HCT116 (cell line): ENCODE measurements around the gene FGF6. TPM values are rescaled to one million over a fixed set of nuclear protein-coding genes. Genes with fewer than 3 reads are reported as not detected.

ENCODE experiments used
- ATAC-seq: fragments of 200-7000 bp; cut with Tn5 transposase; 2 replicates; pipeline ENCODE4 v1.9.1; 2020; ENCODE audit warnings: mild to moderate bottlenecking, moderate library complexity
- BruUV-seq: library from RNA; stranded (reverse); fragments of 400-500 nt; replicated peaks from 2 replicates; lab custom pipeline; 2021; lab: Mats Ljungman, UMichigan
- CTCF ChIA-PET: fragments of 300-600 bp; sonication (Branson Sonifier 250); formaldehyde crosslinking; loops from one replicate; lab custom pipeline; 2021; ENCODE audit warnings: antibody characterized with exemption; lab: Charles Lee
- POLR2A ChIA-PET: fragments of 300-600, 350-600 bp; sonication (Branson Sonifier 250); formaldehyde crosslinking; loops from one replicate; lab custom pipeline; 2021; ENCODE audit warnings: antibody characterized with exemption; lab: Charles Lee
- RAD21 ChIA-PET, 2 experiments: fragments of 300-600 bp; sonication (Branson Sonifier 250); formaldehyde crosslinking; loops; one replicate each; lab custom pipeline; 2023; ENCODE audit warnings: low total read pairs in 2 of 2; ENCODE audit not compliant: uncharacterized antibody in 2 of 2, unreplicated experiment in 2 of 2, low non-redundant PET in 1 of 2; lab: Charles Lee
- DNase-seq: peaks from one replicate; pipeline ENCODE4 v3.0.0-alpha.2; 2010; ENCODE audit warnings: low read depth, low spot score
- H2AFZ ChIP-seq: fragments of 200-600 bp; shearing (Covaris generic), sonication (generic); 2 replicates; pipeline ENCODE4 v1.6.1; 2017; ENCODE audit warnings: low read depth, mixed run types, mixed read lengths, antibody characterized with exemption, low read length; ENCODE audit not compliant: poor library complexity, severe bottlenecking
- H3K27ac ChIP-seq: 2 replicates; pipeline ENCODE4 v1.5.1; 2012; ENCODE audit warnings: low read depth, low read length
- H3K27me3 ChIP-seq: fragments of 200-600 bp; sonication (generic); 2 replicates; pipeline ENCODE4 v1.6.1; 2016; ENCODE audit warnings: mixed run types, low read length, mixed read lengths; ENCODE audit not compliant: insufficient read depth
- H3K36me3 ChIP-seq, 2 experiments: fragments of 200-500 bp in 1 of 2; fragments of 200-600 bp in 1 of 2; sonication (Bioruptor generic) in 1 of 2; sonication (generic) in 1 of 2; 2 replicates each; pipeline versions ENCODE4 v1.5.1 to v1.6.1; 2014 to 2016; ENCODE audit warnings: low read length in 2 of 2, inconsistent platforms in 1 of 2, mixed read lengths in 1 of 2, mixed run types in 1 of 2; ENCODE audit not compliant: insufficient read depth in 2 of 2, control insufficient read depth in 1 of 2
- H3K4me1 ChIP-seq, 2 experiments: fragments of 200-600 bp in 1 of 2; sonication (generic) in 1 of 2; 2 replicates each; pipeline versions ENCODE4 v1.5.1 to v1.6.1; 2012 to 2017; ENCODE audit warnings: low read length in 2 of 2, inconsistent platforms in 1 of 2, mild to moderate bottlenecking in 1 of 2, mixed read lengths in 1 of 2, mixed run types in 1 of 2, moderate library complexity in 1 of 2; ENCODE audit not compliant: insufficient read depth in 2 of 2, control insufficient read depth in 1 of 2
- H3K4me2 ChIP-seq: fragments of 200-600 bp; sonication (generic); 2 replicates; pipeline ENCODE4 v1.6.1; 2017; ENCODE audit warnings: mixed run types, low read length, mixed read lengths
- H3K4me3 ChIP-seq, 2 experiments: fragments of 200-600 bp in 1 of 2; sonication (generic) in 1 of 2; replicated peaks in 1 of 2; 2 replicates each; pipeline ENCODE4 v1.5.1; 2011 to 2016; ENCODE audit warnings: low read length in 2 of 2, control low read depth in 1 of 2, low read depth in 1 of 2, mild to moderate bottlenecking in 1 of 2, mixed read lengths in 1 of 2, mixed run types in 1 of 2
- H3K79me2 ChIP-seq: fragments of 200-600 bp; sonication (generic); 2 replicates; pipeline ENCODE4 v1.6.1; 2017; ENCODE audit warnings: mild to moderate bottlenecking, mixed run types, low read length, moderate library complexity, mixed read lengths; ENCODE audit not compliant: insufficient read depth
- H3K9ac ChIP-seq: fragments of 200-600 bp; sonication (generic); 2 replicates; pipeline ENCODE4 v1.6.1; 2016; ENCODE audit warnings: low read length, mixed read lengths
- H3K9me2 ChIP-seq: fragments of 200-600 bp; sonication (generic), shearing (Covaris generic); 2 replicates; pipeline ENCODE4 v1.6.1; 2017; ENCODE audit warnings: mixed run types, mild to moderate bottlenecking, moderate library complexity; ENCODE audit not compliant: insufficient read depth
- H3K9me3 ChIP-seq, 2 experiments: fragments of 200-500 bp in 1 of 2; fragments of 200-600 bp in 1 of 2; sonication (Bioruptor generic) in 1 of 2; sonication (generic) in 1 of 2; 2 replicates each; pipeline ENCODE4 v1.6.1; 2014 to 2017; ENCODE audit warnings: low read length in 2 of 2, mixed read lengths in 2 of 2, inconsistent platforms in 1 of 2, low read depth in 1 of 2, mild to moderate bottlenecking in 1 of 2, mixed run types in 1 of 2, moderate library complexity in 1 of 2; ENCODE audit not compliant: control insufficient read depth in 1 of 2, insufficient read depth in 1 of 2
- H4K20me1 ChIP-seq: fragments of 200-600 bp; sonication (generic), shearing (Covaris generic); 2 replicates; pipeline ENCODE4 v1.6.1; 2017; ENCODE audit warnings: mixed run types, mild to moderate bottlenecking, moderate library complexity; ENCODE audit not compliant: insufficient read depth
- CEBPB ChIP-seq: IDR thresholded peaks from 2 replicates; pipeline ENCODE4 v1.6.1; 2012; ENCODE audit warnings: low read depth
- EGR1 ChIP-seq: IDR thresholded peaks from 2 replicates; pipeline ENCODE4 v1.6.1; 2012; ENCODE audit warnings: low read depth
- ELF1 ChIP-seq: IDR thresholded peaks from 2 replicates; pipeline ENCODE4 v1.6.1; 2012; ENCODE audit warnings: low read depth, borderline replicate concordance
- EZH2 ChIP-seq: fragments of 200-600 bp; sonication (generic); IDR thresholded peaks from 2 replicates; pipeline ENCODE4 v1.6.1; 2017; ENCODE audit warnings: antibody characterized with exemption, mixed run types
- FOSL1 ChIP-seq: IDR thresholded peaks from 2 replicates; pipeline ENCODE4 v1.6.1; 2012; ENCODE audit warnings: low read depth
- POLR2A ChIP-seq: IDR thresholded peaks from 2 replicates; pipeline ENCODE4 v1.7.0; 2011; ENCODE audit warnings: borderline replicate concordance; ENCODE audit not compliant: insufficient read depth, insufficient read length; ENCODE audit errors: extremely low read depth
- POLR2AphosphoS5 ChIP-seq: IDR thresholded peaks from 2 replicates; pipeline ENCODE4 v1.6.1; 2011; ENCODE audit warnings: mild to moderate bottlenecking, low read depth, low read length, moderate library complexity
- RAD21 ChIP-seq: IDR thresholded peaks from 2 replicates; pipeline ENCODE4 v1.6.1; 2012; ENCODE audit warnings: low read depth, mild to moderate bottlenecking
- SIN3A ChIP-seq: IDR thresholded peaks from 2 replicates; pipeline ENCODE4 v1.6.1; 2012; ENCODE audit warnings: low read depth
- SP1 ChIP-seq: IDR thresholded peaks from 2 replicates; pipeline ENCODE4 v1.6.1; 2012; ENCODE audit warnings: low read depth
- SRF ChIP-seq: IDR thresholded peaks from 2 replicates; pipeline ENCODE4 v1.6.1; 2012; ENCODE audit warnings: low read depth
- TCF7L2 ChIP-seq: IDR thresholded peaks from 2 replicates; pipeline ENCODE4 v1.7.0; 2011; ENCODE audit warnings: borderline replicate concordance, inconsistent platforms; ENCODE audit not compliant: insufficient read depth, insufficient read length; ENCODE audit errors: extremely low read depth
- YY1 ChIP-seq: IDR thresholded peaks from 2 replicates; pipeline ENCODE4 v1.6.1; 2011; ENCODE audit warnings: low read length, low read depth, moderate library complexity, mild to moderate bottlenecking; ENCODE audit not compliant: insufficient replicate concordance; ENCODE audit errors: extremely low read depth
- ZFX ChIP-seq: fragments of 450-650 bp; IDR thresholded peaks from 2 replicates; pipeline ENCODE4 v1.6.1; 2017
- intact Hi-C: fragments of 100-400 bp; cut with micrococcal nuclease; formaldehyde crosslinking; loops from 2 replicates; pipeline ENCODE4 v1.10.0; 2022
- total RNA-seq: library from RNA; stranded (reverse); gene quantifications from one replicate; pipeline ENCODE4 v1.2.1, GENCODE V29; 2021; ENCODE audit not compliant: unreplicated experiment
- TF ChIP-seq, protein P1 (sequence below), 3 experiments: fragments of 200-600 bp in 1 of 3; sonication (generic) in 1 of 3; IDR thresholded peaks in 2 of 3; conservative IDR thresholded peaks in 1 of 3; 2 replicates each; pipeline ENCODE4 v1.5.1; 2012 to 2017; ENCODE audit warnings: low read depth in 2 of 3, low read length in 2 of 3, antibody characterized with exemption in 1 of 3, borderline replicate concordance in 1 of 3, control low read depth in 1 of 3, mild to moderate bottlenecking in 1 of 3, mixed read lengths in 1 of 3, mixed run types in 1 of 3, moderate library complexity in 1 of 3; ENCODE audit not compliant: insufficient read depth in 1 of 3
- TF ChIP-seq, protein P2 (sequence below): IDR thresholded peaks from 2 replicates; pipeline ENCODE4 v1.6.1; 2011; ENCODE audit warnings: mild to moderate bottlenecking, low read length, moderate library complexity; ENCODE audit not compliant: insufficient replicate concordance; ENCODE audit errors: extremely low read depth
- TF ChIP-seq, protein P3 (sequence below): IDR thresholded peaks from 2 replicates; pipeline ENCODE4 v1.6.1; 2012; ENCODE audit warnings: low read depth

Gene FGF6
- total RNA-seq, 1 experiment from 2014 or later: not detected

DNA sequence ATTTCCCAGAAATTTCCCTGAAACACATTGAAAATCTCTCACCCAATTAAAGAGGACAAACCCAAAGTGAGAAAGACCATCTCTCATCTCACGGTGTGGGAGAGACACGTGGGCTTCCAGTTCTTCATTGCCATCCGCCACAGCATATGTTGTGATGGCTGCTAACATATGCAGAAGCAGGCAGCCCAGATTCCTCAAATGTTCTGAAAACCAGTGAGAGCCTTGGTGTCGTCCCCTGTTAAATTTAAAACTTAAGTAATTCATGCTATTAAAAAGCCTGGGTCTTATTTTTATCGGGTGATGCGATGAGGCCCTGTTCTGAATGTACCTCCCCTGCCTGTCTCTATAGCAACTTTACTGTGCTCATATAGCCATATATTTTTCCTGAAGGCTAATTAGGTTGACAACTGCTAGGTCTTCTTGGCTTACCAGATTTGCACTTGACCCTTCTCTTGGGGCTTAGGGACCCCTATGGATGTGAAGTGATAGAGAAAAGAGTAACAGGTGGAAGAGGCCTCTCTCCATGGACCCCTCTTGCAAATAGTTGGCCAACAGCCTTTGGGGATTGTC, 2.8 kb upstream of the FGF6 start:
- Histone ChIP-seq H3K9ac (no peak overlapping the region), H3K4me1 (peaks cover 3 to 5% of the 10 kb centered on the region in 2 experiments; a peak in 2 of 4 replicates), H3K79me2 (no peaks in the 10 kb centered on the region), H3K27ac (no peak overlapping the region), H3K36me3 (no peaks in the 10 kb centered on the region), H3K9me3 (no peaks in the 10 kb centered on the region), H3K4me2 (no peak overlapping the region), H3K4me3 (no peak overlapping the region), H4K20me1 (no peaks in the 10 kb centered on the region), H2AFZ (no peak overlapping the region), H3K9me2 (no peaks in the 10 kb centered on the region), H3K27me3 (peaks cover 16% of the 10 kb centered on the region)
- POLR2A ChIA-PET: no interaction called here
- CTCF ChIA-PET: no interaction called here
- no peak for DNase-seq
- intact Hi-C loops: no loop called here
- TF ChIP-seq POLR2A: no peak
- no peak for TF ChIP-seq SP1
- TF ChIP-seq, protein P1, sequence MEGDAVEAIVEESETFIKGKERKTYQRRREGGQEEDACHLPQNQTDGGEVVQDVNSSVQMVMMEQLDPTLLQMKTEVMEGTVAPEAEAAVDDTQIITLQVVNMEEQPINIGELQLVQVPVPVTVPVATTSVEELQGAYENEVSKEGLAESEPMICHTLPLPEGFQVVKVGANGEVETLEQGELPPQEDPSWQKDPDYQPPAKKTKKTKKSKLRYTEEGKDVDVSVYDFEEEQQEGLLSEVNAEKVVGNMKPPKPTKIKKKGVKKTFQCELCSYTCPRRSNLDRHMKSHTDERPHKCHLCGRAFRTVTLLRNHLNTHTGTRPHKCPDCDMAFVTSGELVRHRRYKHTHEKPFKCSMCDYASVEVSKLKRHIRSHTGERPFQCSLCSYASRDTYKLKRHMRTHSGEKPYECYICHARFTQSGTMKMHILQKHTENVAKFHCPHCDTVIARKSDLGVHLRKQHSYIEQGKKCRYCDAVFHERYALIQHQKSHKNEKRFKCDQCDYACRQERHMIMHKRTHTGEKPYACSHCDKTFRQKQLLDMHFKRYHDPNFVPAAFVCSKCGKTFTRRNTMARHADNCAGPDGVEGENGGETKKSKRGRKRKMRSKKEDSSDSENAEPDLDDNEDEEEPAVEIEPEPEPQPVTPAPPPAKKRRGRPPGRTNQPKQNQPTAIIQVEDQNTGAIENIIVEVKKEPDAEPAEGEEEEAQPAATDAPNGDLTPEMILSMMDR (IDR thresholded peaks at IDR 0.05 in 2 of 3, conservative IDR thresholded peaks at IDR 0.05 in 1 of 3; ENCODE audit: borderline replicate concordance in 1 of 3, insufficient read depth in 1 of 3, low read depth in 2 of 3, low read length in 2 of 3): no peak
- no peak for TF ChIP-seq ELF1
- TF ChIP-seq EZH2: no peak
- TF ChIP-seq FOSL1: no peak
- TF ChIP-seq, protein P2, sequence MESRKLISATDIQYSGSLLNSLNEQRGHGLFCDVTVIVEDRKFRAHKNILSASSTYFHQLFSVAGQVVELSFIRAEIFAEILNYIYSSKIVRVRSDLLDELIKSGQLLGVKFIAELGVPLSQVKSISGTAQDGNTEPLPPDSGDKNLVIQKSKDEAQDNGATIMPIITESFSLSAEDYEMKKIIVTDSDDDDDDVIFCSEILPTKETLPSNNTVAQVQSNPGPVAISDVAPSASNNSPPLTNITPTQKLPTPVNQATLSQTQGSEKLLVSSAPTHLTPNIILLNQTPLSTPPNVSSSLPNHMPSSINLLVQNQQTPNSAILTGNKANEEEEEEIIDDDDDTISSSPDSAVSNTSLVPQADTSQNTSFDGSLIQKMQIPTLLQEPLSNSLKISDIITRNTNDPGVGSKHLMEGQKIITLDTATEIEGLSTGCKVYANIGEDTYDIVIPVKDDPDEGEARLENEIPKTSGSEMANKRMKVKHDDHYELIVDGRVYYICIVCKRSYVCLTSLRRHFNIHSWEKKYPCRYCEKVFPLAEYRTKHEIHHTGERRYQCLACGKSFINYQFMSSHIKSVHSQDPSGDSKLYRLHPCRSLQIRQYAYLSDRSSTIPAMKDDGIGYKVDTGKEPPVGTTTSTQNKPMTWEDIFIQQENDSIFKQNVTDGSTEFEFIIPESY: no peak
- no peak for TF ChIP-seq ZFX
- TF ChIP-seq EGR1: no peak
- no peak for TF ChIP-seq POLR2AphosphoS5
- TF ChIP-seq TCF7L2: no peak
- TF ChIP-seq, protein P3, sequence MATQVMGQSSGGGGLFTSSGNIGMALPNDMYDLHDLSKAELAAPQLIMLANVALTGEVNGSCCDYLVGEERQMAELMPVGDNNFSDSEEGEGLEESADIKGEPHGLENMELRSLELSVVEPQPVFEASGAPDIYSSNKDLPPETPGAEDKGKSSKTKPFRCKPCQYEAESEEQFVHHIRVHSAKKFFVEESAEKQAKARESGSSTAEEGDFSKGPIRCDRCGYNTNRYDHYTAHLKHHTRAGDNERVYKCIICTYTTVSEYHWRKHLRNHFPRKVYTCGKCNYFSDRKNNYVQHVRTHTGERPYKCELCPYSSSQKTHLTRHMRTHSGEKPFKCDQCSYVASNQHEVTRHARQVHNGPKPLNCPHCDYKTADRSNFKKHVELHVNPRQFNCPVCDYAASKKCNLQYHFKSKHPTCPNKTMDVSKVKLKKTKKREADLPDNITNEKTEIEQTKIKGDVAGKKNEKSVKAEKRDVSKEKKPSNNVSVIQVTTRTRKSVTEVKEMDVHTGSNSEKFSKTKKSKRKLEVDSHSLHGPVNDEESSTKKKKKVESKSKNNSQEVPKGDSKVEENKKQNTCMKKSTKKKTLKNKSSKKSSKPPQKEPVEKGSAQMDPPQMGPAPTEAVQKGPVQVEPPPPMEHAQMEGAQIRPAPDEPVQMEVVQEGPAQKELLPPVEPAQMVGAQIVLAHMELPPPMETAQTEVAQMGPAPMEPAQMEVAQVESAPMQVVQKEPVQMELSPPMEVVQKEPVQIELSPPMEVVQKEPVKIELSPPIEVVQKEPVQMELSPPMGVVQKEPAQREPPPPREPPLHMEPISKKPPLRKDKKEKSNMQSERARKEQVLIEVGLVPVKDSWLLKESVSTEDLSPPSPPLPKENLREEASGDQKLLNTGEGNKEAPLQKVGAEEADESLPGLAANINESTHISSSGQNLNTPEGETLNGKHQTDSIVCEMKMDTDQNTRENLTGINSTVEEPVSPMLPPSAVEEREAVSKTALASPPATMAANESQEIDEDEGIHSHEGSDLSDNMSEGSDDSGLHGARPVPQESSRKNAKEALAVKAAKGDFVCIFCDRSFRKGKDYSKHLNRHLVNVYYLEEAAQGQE: no peak
- TF ChIP-seq YY1: no peak
- TF ChIP-seq SIN3A: no peak
- TF ChIP-seq CEBPB: no peak
- TF ChIP-seq SRF: no peak
- TF ChIP-seq RAD21: no peak
- no TSS peak for BruUV-seq
- ATAC-seq: no peak
- RAD21 ChIA-PET: no interaction called here
